HCT116 (cell line): ENCODE measurements around the gene ACTA2. TPM values are rescaled to one million over a fixed set of nuclear protein-coding genes. Genes with fewer than 3 reads are reported as not detected.

Experiments
- ATAC-seq: fragments of 200-7000 bp; cut with Tn5 transposase; 2 replicates; pipeline ENCODE4 v1.9.1; 2020; ENCODE audit warnings: mild to moderate bottlenecking, moderate library complexity
- BruUV-seq: library from RNA; stranded (reverse); fragments of 400-500 nt; replicated peaks from 2 replicates; lab custom pipeline; 2021; lab: Mats Ljungman, UMichigan
- CTCF ChIA-PET: fragments of 300-600 bp; sonication (Branson Sonifier 250); formaldehyde crosslinking; loops from one replicate; lab custom pipeline; 2021; ENCODE audit warnings: antibody characterized with exemption; lab: Charles Lee
- POLR2A ChIA-PET: fragments of 300-600, 350-600 bp; sonication (Branson Sonifier 250); formaldehyde crosslinking; loops from one replicate; lab custom pipeline; 2021; ENCODE audit warnings: antibody characterized with exemption; lab: Charles Lee
- RAD21 ChIA-PET, 2 experiments: fragments of 300-600 bp; sonication (Branson Sonifier 250); formaldehyde crosslinking; loops; one replicate each; lab custom pipeline; 2023; ENCODE audit warnings: low total read pairs in 2 of 2; ENCODE audit not compliant: uncharacterized antibody in 2 of 2, unreplicated experiment in 2 of 2, low non-redundant PET in 1 of 2; lab: Charles Lee
- DNase-seq: peaks from one replicate; pipeline ENCODE4 v3.0.0-alpha.2; 2010; ENCODE audit warnings: low read depth, low spot score
- H2AFZ ChIP-seq: fragments of 200-600 bp; shearing (Covaris generic), sonication (generic); 2 replicates; pipeline ENCODE4 v1.6.1; 2017; ENCODE audit warnings: low read depth, mixed run types, mixed read lengths, antibody characterized with exemption, low read length; ENCODE audit not compliant: poor library complexity, severe bottlenecking
- H3K27ac ChIP-seq: 2 replicates; pipeline ENCODE4 v1.5.1; 2012; ENCODE audit warnings: low read depth, low read length
- H3K27me3 ChIP-seq: fragments of 200-600 bp; sonication (generic); 2 replicates; pipeline ENCODE4 v1.6.1; 2016; ENCODE audit warnings: mixed run types, low read length, mixed read lengths; ENCODE audit not compliant: insufficient read depth
- H3K36me3 ChIP-seq, 2 experiments: fragments of 200-500 bp in 1 of 2; fragments of 200-600 bp in 1 of 2; sonication (Bioruptor generic) in 1 of 2; sonication (generic) in 1 of 2; 2 replicates each; pipeline versions ENCODE4 v1.5.1 to v1.6.1; 2014 to 2016; ENCODE audit warnings: low read length in 2 of 2, inconsistent platforms in 1 of 2, mixed read lengths in 1 of 2, mixed run types in 1 of 2; ENCODE audit not compliant: insufficient read depth in 2 of 2, control insufficient read depth in 1 of 2
- H3K4me1 ChIP-seq, 2 experiments: fragments of 200-600 bp in 1 of 2; sonication (generic) in 1 of 2; 2 replicates each; pipeline versions ENCODE4 v1.5.1 to v1.6.1; 2012 to 2017; ENCODE audit warnings: low read length in 2 of 2, inconsistent platforms in 1 of 2, mild to moderate bottlenecking in 1 of 2, mixed read lengths in 1 of 2, mixed run types in 1 of 2, moderate library complexity in 1 of 2; ENCODE audit not compliant: insufficient read depth in 2 of 2, control insufficient read depth in 1 of 2
- H3K4me2 ChIP-seq: fragments of 200-600 bp; sonication (generic); 2 replicates; pipeline ENCODE4 v1.6.1; 2017; ENCODE audit warnings: mixed run types, low read length, mixed read lengths
- H3K4me3 ChIP-seq, 2 experiments: fragments of 200-600 bp in 1 of 2; sonication (generic) in 1 of 2; replicated peaks in 1 of 2; 2 replicates each; pipeline ENCODE4 v1.5.1; 2011 to 2016; ENCODE audit warnings: low read length in 2 of 2, control low read depth in 1 of 2, low read depth in 1 of 2, mild to moderate bottlenecking in 1 of 2, mixed read lengths in 1 of 2, mixed run types in 1 of 2
- H3K79me2 ChIP-seq: fragments of 200-600 bp; sonication (generic); 2 replicates; pipeline ENCODE4 v1.6.1; 2017; ENCODE audit warnings: mild to moderate bottlenecking, mixed run types, low read length, moderate library complexity, mixed read lengths; ENCODE audit not compliant: insufficient read depth
- H3K9ac ChIP-seq: fragments of 200-600 bp; sonication (generic); 2 replicates; pipeline ENCODE4 v1.6.1; 2016; ENCODE audit warnings: low read length, mixed read lengths
- H3K9me2 ChIP-seq: fragments of 200-600 bp; sonication (generic), shearing (Covaris generic); 2 replicates; pipeline ENCODE4 v1.6.1; 2017; ENCODE audit warnings: mixed run types, mild to moderate bottlenecking, moderate library complexity; ENCODE audit not compliant: insufficient read depth
- H3K9me3 ChIP-seq, 2 experiments: fragments of 200-500 bp in 1 of 2; fragments of 200-600 bp in 1 of 2; sonication (Bioruptor generic) in 1 of 2; sonication (generic) in 1 of 2; 2 replicates each; pipeline ENCODE4 v1.6.1; 2014 to 2017; ENCODE audit warnings: low read length in 2 of 2, mixed read lengths in 2 of 2, inconsistent platforms in 1 of 2, low read depth in 1 of 2, mild to moderate bottlenecking in 1 of 2, mixed run types in 1 of 2, moderate library complexity in 1 of 2; ENCODE audit not compliant: control insufficient read depth in 1 of 2, insufficient read depth in 1 of 2
- H4K20me1 ChIP-seq: fragments of 200-600 bp; sonication (generic), shearing (Covaris generic); 2 replicates; pipeline ENCODE4 v1.6.1; 2017; ENCODE audit warnings: mixed run types, mild to moderate bottlenecking, moderate library complexity; ENCODE audit not compliant: insufficient read depth
- CBX3 ChIP-seq: IDR thresholded peaks from 2 replicates; pipeline ENCODE4 v1.6.1; 2012; ENCODE audit warnings: low read depth
- EGR1 ChIP-seq: IDR thresholded peaks from 2 replicates; pipeline ENCODE4 v1.6.1; 2012; ENCODE audit warnings: low read depth
- ELF1 ChIP-seq: IDR thresholded peaks from 2 replicates; pipeline ENCODE4 v1.6.1; 2012; ENCODE audit warnings: low read depth, borderline replicate concordance
- FOSL1 ChIP-seq: IDR thresholded peaks from 2 replicates; pipeline ENCODE4 v1.6.1; 2012; ENCODE audit warnings: low read depth
- JUND ChIP-seq: IDR thresholded peaks from 2 replicates; pipeline ENCODE4 v1.6.1; 2012
- MAX ChIP-seq: IDR thresholded peaks from 2 replicates; pipeline ENCODE4 v1.6.1; 2012
- POLR2A ChIP-seq: IDR thresholded peaks from 2 replicates; pipeline ENCODE4 v1.7.0; 2011; ENCODE audit warnings: borderline replicate concordance; ENCODE audit not compliant: insufficient read depth, insufficient read length; ENCODE audit errors: extremely low read depth
- POLR2AphosphoS5 ChIP-seq: IDR thresholded peaks from 2 replicates; pipeline ENCODE4 v1.6.1; 2011; ENCODE audit warnings: mild to moderate bottlenecking, low read depth, low read length, moderate library complexity
- REST ChIP-seq: IDR thresholded peaks from 2 replicates; pipeline ENCODE4 v1.6.1; 2012; ENCODE audit warnings: low read depth
- SIN3A ChIP-seq: IDR thresholded peaks from 2 replicates; pipeline ENCODE4 v1.6.1; 2012; ENCODE audit warnings: low read depth
- SP1 ChIP-seq: IDR thresholded peaks from 2 replicates; pipeline ENCODE4 v1.6.1; 2012; ENCODE audit warnings: low read depth
- TCF7L2 ChIP-seq: IDR thresholded peaks from 2 replicates; pipeline ENCODE4 v1.7.0; 2011; ENCODE audit warnings: borderline replicate concordance, inconsistent platforms; ENCODE audit not compliant: insufficient read depth, insufficient read length; ENCODE audit errors: extremely low read depth
- YY1 ChIP-seq: IDR thresholded peaks from 2 replicates; pipeline ENCODE4 v1.6.1; 2011; ENCODE audit warnings: low read length, low read depth, moderate library complexity, mild to moderate bottlenecking; ENCODE audit not compliant: insufficient replicate concordance; ENCODE audit errors: extremely low read depth
- ZFX ChIP-seq: fragments of 450-650 bp; IDR thresholded peaks from 2 replicates; pipeline ENCODE4 v1.6.1; 2017
- ZNF274 ChIP-seq: fragments of 200-500 bp; sonication (Bioruptor generic); IDR thresholded peaks from 2 replicates; pipeline ENCODE4 v1.6.1; 2014; ENCODE audit warnings: mild to moderate bottlenecking, low read depth, low read length, inconsistent platforms
- intact Hi-C: fragments of 100-400 bp; cut with micrococcal nuclease; formaldehyde crosslinking; loops from 2 replicates; pipeline ENCODE4 v1.10.0; 2022
- total RNA-seq: library from RNA; stranded (reverse); gene quantifications from one replicate; pipeline ENCODE4 v1.2.1, GENCODE V29; 2021; ENCODE audit not compliant: unreplicated experiment
- TF ChIP-seq, protein P1 (sequence below): IDR thresholded peaks from 2 replicates; pipeline ENCODE4 v1.6.1; 2012

The ACTA2 gene
- total RNA-seq, 1 experiment from 2014 or later = 9.4 TPM

GRCh38 chr10:88926566-88927415 is 25.8 kb downstream of the ACTA2 start:
- no peak for TF ChIP-seq POLR2AphosphoS5
- no peak for TF ChIP-seq MAX
- no peak for TF ChIP-seq YY1
- Histone ChIP-seq H3K9me3 (no peaks in the 10 kb centered on the region), H3K79me2 (no peaks in the 10 kb centered on the region), H3K27ac (no peak overlapping the region), H3K4me3 (no peak overlapping the region), H3K4me1 (no peaks in the 10 kb centered on the region), H4K20me1 (no peaks in the 10 kb centered on the region), H3K9ac (no peak overlapping the region), H3K4me2 (no peak overlapping the region), H3K27me3 (no peaks in the 10 kb centered on the region), H2AFZ (no peak overlapping the region), H3K9me2 (no peaks in the 10 kb centered on the region), H3K36me3 (no peaks in the 10 kb centered on the region)
- ChIA-PET RAD21 (no interaction called here), POLR2A (no interaction called here), CTCF (interaction anchor here (3.1 kb wide), 1 partner anchor 91 kb away, joined by 9 read pairs; no protein-coding TSS in a partner anchor)
- ATAC-seq (no peak), DNase-seq (no peak)
- no TSS peak for BruUV-seq
- intact Hi-C loops = no loop called here

DNA sequence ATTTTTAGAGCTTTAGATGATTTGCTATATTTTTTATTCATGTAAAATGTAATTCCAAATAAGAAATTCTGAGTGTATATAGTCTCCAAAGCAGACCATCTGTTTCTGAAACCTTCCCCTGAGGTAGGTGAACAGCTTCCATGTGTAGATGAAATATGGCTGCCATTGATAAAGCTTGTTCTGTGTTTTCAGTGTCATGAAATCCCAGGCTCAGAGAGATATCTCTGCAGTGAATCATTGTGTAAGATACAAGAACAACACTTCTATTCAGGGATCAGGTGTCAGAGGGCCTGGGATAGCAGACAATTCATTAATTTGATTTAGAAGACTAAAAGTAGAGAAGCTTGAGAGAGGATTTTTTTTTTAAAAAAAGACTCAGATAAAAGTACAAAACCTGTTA is 29.1 kb downstream of the ACTA2 start:
- BruUV-seq = no TSS peak
- H3K4me2 ChIP-seq = no peak overlapping the region
- H2AFZ ChIP-seq = no peak overlapping the region
- POLR2A ChIA-PET = no interaction called here
- H3K36me3 ChIP-seq = no peaks in the 10 kb centered on the region
- intact Hi-C loops = no loop called here
- no peak overlapping the region for H3K27ac ChIP-seq
- no peak overlapping the region for H3K4me3 ChIP-seq
- ATAC-seq = no peak
- CTCF ChIA-PET = interaction anchor here (1.1 kb wide), 1 partner anchor 9 kb away, joined by 6 read pairs; no protein-coding TSS in a partner anchor
- H4K20me1 ChIP-seq = no peaks in the 10 kb centered on the region
- no peaks in the 10 kb centered on the region for H3K9me2 ChIP-seq
- no peaks in the 10 kb centered on the region for H3K79me2 ChIP-seq
- no peaks in the 10 kb centered on the region for H3K9me3 ChIP-seq
- no peaks in the 10 kb centered on the region for H3K27me3 ChIP-seq
- DNase-seq = no peak
- no peaks in the 10 kb centered on the region for H3K4me1 ChIP-seq
- RAD21 ChIA-PET = no interaction called here
- H3K9ac ChIP-seq = no peak overlapping the region
- no peak for TF ChIP-seq SIN3A
- no peak for TF ChIP-seq ELF1
- no peak for TF ChIP-seq JUND
- TF ChIP-seq EGR1 = no peak
- no peak for TF ChIP-seq CBX3
- no peak for TF ChIP-seq POLR2AphosphoS5
- TF ChIP-seq, protein P1, sequence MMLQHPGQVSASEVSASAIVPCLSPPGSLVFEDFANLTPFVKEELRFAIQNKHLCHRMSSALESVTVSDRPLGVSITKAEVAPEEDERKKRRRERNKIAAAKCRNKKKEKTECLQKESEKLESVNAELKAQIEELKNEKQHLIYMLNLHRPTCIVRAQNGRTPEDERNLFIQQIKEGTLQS = no peak
- TF ChIP-seq REST = no peak
- no peak for TF ChIP-seq TCF7L2
- no peak for TF ChIP-seq ZNF274
- TF ChIP-seq MAX = no peak
- TF ChIP-seq SP1 = no peak
- no peak for TF ChIP-seq ZFX
- no peak for TF ChIP-seq FOSL1
- no peak for TF ChIP-seq YY1
- no peak for TF ChIP-seq POLR2A
